ENCODE measurements around the gene MILR1. TPM values are rescaled to one million over a fixed set of nuclear protein-coding genes. Genes with fewer than 3 reads are reported as not detected.

Gene MILR1
- total RNA-seq, 4 donors from 2014 or later: 2.9 to 6.6 (median 4.2) TPM

DNA sequence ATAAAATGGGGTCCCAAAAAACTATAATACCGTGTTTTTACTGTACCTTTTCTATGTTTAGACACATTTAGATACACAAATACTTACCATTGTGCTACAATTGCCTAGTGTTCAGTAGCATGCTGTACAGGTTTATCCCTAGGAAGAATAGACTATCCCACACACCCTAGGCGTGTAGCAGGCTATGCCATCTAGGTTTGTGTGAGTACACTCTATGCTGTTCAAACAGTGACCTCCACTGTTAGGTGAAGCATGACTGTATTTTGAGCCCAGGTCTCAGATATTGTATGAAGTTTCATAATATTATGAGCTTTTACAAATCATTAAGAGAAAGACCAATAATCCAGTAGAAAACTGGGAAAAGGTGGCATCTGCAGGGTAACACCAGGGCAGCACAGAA lies 23.6 kb downstream of the MILR1 start:
- no peak overlapping the region for H3K4me3 ChIP-seq
- TF ChIP-seq EP300 (IDR thresholded peaks at IDR 0.05): no peak
- TF ChIP-seq, protein P1, sequence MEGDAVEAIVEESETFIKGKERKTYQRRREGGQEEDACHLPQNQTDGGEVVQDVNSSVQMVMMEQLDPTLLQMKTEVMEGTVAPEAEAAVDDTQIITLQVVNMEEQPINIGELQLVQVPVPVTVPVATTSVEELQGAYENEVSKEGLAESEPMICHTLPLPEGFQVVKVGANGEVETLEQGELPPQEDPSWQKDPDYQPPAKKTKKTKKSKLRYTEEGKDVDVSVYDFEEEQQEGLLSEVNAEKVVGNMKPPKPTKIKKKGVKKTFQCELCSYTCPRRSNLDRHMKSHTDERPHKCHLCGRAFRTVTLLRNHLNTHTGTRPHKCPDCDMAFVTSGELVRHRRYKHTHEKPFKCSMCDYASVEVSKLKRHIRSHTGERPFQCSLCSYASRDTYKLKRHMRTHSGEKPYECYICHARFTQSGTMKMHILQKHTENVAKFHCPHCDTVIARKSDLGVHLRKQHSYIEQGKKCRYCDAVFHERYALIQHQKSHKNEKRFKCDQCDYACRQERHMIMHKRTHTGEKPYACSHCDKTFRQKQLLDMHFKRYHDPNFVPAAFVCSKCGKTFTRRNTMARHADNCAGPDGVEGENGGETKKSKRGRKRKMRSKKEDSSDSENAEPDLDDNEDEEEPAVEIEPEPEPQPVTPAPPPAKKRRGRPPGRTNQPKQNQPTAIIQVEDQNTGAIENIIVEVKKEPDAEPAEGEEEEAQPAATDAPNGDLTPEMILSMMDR (IDR thresholded peaks at IDR 0.05): no peak
- no peak for TF ChIP-seq POLR2A (IDR thresholded peaks at IDR 0.05; ENCODE audit: low read depth)
- no peak for TF ChIP-seq POLR2AphosphoS5 (IDR thresholded peaks at IDR 0.05)
- WGBS: 96% methylated on average over 2 of the region's 2 CpGs
- intact Hi-C loops (cut with DNase I): no loop called here
- H3K9me3 ChIP-seq: no peaks in the 10 kb centered on the region
- no peaks in the 10 kb centered on the region for H3K4me1 ChIP-seq
- no peak overlapping the region for H3K27ac ChIP-seq (replicated peaks in 1 of 4)
- peaks cover 0 to 5% (median 2%) of the 10 kb centered on the region in 4 donors for H3K36me3 ChIP-seq
- H3K27me3 ChIP-seq: no peaks in the 10 kb centered on the region
- no peak for DNase-seq (ENCODE audit: extremely low spot score)

DNA sequence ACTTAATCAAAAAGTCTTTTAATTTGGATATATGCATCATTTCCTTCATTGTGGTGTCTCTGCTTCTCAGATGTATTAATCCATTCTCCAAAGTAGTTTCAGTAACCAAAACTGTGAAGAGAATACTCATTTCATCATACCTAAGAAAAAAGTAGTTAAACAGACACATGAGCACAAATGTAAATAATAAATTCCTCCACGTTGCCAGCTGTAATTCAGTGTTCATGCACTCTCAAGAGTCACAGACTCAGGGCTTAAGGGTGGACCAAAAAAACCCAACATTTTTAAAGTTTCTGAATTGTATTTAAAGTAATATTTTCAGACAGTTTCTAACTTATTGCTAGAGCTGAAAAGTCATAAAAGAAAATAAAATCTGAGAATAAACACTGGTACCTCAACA lies 28.9 kb downstream of the MILR1 start:
- peaks cover 0 to 46% (median 38%) of the 10 kb centered on the region in 4 donors for H3K36me3 ChIP-seq
- no peak for DNase-seq (ENCODE audit: extremely low spot score)
- no peak overlapping the region for H3K4me3 ChIP-seq
- intact Hi-C loops (cut with DNase I): no loop called here
- no peaks in the 10 kb centered on the region for H3K27me3 ChIP-seq
- no peaks in the 10 kb centered on the region for H3K4me1 ChIP-seq
- TF ChIP-seq, protein P1 (IDR thresholded peaks at IDR 0.05): no peak
- TF ChIP-seq POLR2A (IDR thresholded peaks at IDR 0.05; ENCODE audit: low read depth): no peak
- TF ChIP-seq EP300 (IDR thresholded peaks at IDR 0.05): no peak
- TF ChIP-seq POLR2AphosphoS5 (IDR thresholded peaks at IDR 0.05): no peak
- no peak overlapping the region for H3K27ac ChIP-seq (replicated peaks in 1 of 4)
- H3K9me3 ChIP-seq: no peaks in the 10 kb centered on the region
- WGBS: 23% methylated on average over 1 of the region's 1 CpG

DNA sequence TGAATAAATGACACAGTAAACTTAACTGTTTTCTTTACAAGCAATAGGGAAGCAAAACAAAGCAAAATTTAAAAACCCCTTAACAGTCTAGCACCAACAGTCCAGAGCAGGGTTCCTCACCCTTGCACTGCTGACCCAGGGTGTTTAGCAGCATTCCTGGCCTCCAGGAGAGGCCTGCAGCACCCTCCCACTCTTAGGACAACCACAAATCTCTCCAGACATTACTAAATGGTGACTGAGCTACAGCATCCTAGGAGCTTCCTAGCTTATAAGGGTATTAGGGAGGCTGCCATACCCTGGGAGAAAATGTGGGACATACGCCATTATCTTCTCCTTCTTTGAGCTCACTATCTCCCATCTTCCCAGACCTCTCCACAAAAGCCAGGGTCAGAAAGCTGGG lies 32.0 kb downstream of the MILR1 start:
- intact Hi-C loops (cut with DNase I): no loop called here
- no peaks in the 10 kb centered on the region for H3K4me1 ChIP-seq
- H3K9me3 ChIP-seq: no peaks in the 10 kb centered on the region
- H3K36me3 ChIP-seq: peaks cover 0 to 77% (median 63%) of the 10 kb centered on the region in 4 donors
- WGBS: 81% methylated on average over 1 of the region's 1 CpG
- no peaks in the 10 kb centered on the region for H3K27me3 ChIP-seq
- H3K4me3 ChIP-seq: no peak overlapping the region
- TF ChIP-seq POLR2AphosphoS5 (IDR thresholded peaks at IDR 0.05) (no peak), EP300 (IDR thresholded peaks at IDR 0.05) (no peak), POLR2A (IDR thresholded peaks at IDR 0.05; ENCODE audit: low read depth) (no peak)
- TF ChIP-seq, protein P1 (IDR thresholded peaks at IDR 0.05): no peak
- H3K27ac ChIP-seq (replicated peaks in 1 of 4): no peak overlapping the region
- DNase-seq (ENCODE audit: extremely low spot score): no peak

DNA sequence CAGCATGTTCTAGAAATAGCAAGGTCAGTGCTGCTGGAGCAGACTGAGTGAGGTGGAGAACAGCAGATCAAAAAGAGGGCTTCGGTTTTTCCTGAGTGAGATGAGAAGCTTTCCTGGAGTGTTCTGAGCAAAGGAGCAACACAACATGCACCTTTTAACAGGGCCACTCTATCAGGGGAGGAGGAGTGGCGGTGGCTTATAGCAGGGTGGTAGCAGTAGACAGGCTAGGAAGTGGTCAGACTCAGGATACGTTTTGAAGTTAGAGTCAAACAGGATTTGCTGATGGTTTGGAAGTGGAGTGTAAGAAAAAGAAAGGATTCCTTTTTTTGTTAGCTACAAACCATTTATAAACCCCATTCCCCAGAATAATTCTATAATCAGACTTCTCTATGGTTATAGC lies 35.5 kb downstream of the MILR1 start:
- H3K27me3 ChIP-seq: no peaks in the 10 kb centered on the region
- intact Hi-C loops (cut with DNase I): no loop called here
- no peak overlapping the region for H3K4me3 ChIP-seq
- no peak overlapping the region for H3K27ac ChIP-seq (replicated peaks in 1 of 4)
- TF ChIP-seq POLR2AphosphoS5 (IDR thresholded peaks at IDR 0.05): no peak
- no peaks in the 10 kb centered on the region for H3K9me3 ChIP-seq
- H3K4me1 ChIP-seq: no peaks in the 10 kb centered on the region
- DNase-seq (ENCODE audit: extremely low spot score): no peak
- H3K36me3 ChIP-seq: peaks cover under 1 to 92% (median 56%) of the 10 kb centered on the region in 4 donors
- 85% methylated on average over 3 of the region's 3 CpGs for WGBS

DNA sequence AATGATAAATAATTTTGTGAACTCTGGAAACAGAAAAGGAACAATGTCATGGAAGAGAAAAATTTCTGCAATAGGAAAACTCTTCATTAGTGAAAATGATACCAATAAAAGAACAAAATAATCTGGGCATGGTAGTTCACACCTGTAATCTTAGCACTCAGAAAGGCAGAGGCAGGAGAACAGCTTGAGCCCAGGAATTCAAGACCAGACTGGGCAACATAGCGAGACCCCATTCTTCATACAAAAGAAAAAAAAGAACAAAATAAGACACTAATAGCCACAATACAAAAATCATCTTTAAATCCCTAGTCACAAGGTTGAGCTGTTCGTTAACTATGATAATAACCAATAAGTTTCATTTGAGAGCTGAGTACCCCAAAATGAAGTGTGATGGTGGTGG lies 39.4 kb downstream of the MILR1 start:
- Histone ChIP-seq H3K27me3 (no peaks in the 10 kb centered on the region), H3K4me3 (no peak overlapping the region), H3K27ac (replicated peaks in 1 of 4) (no peak overlapping the region), H3K4me1 (peaks cover 0 to 7% (median 2%) of the 10 kb centered on the region in 4 donors), H3K36me3 (peaks cover 10 to 89% (median 49%) of the 10 kb centered on the region in 4 donors), H3K9me3 (no peaks in the 10 kb centered on the region)
- no peak for DNase-seq (ENCODE audit: extremely low spot score)
- intact Hi-C loops (cut with DNase I): no loop called here
- WGBS: 97% methylated on average over 2 of the region's 2 CpGs
- TF ChIP-seq, protein P1 (IDR thresholded peaks at IDR 0.05): no peak
- TF ChIP-seq POLR2AphosphoS5 (IDR thresholded peaks at IDR 0.05): no peak
- no peak for TF ChIP-seq POLR2A (IDR thresholded peaks at IDR 0.05; ENCODE audit: low read depth)
- TF ChIP-seq EP300 (IDR thresholded peaks at IDR 0.05): no peak
